K562 (cell line): Measurements from ENCODE around the gene CDC45. TPM values are rescaled to one million over a fixed set of nuclear protein-coding genes. Genes with fewer than 3 reads are reported as not detected.

Experiments
- ATAC-seq: fragments of 200-7000 bp; cut with Tn5 transposase; 3 replicates; pipeline ENCODE4 v1.9.1; 2020; ENCODE audit warnings: moderate library complexity
- BruUV-seq: library from RNA; stranded (reverse); fragments of 400-500 nt; replicated peaks from 2 replicates; lab custom pipeline; 2021; lab: Mats Ljungman, UMichigan
- CTCF ChIA-PET: fragments of 300-600 bp; formaldehyde crosslinking; extraction: SDS; loops from one replicate; lab custom pipeline; 2021; ENCODE audit warnings: low intra/inter-chr PET ratio; lab: Yijun Ruan, JAX
- POLR2A ChIA-PET: fragments of 300-600, 350-650 bp; sonication (Branson Sonifier 250); formaldehyde crosslinking; extraction: SDS; loops from one replicate; lab custom pipeline; 2021; ENCODE audit warnings: antibody characterized with exemption, inconsistent platforms; lab: Yijun Ruan, JAX
- DNase-seq, 4 experiments: peaks; one replicate each; pipeline versions ENCODE4 v3.0.0 to v3.0.0-alpha.2; 2011 to 2018; ENCODE audit warnings: low spot score in 3 of 4, mixed read lengths in 3 of 4; ENCODE audit errors: extremely low read depth in 1 of 4
- FAIRE-seq: peaks from 2 replicates; lab custom pipeline; 2011; peaks lifted over from hg19 to GRCh38; lab: Jason Lieb, UNC
- H2AFZ ChIP-seq: 2 replicates; pipeline ENCODE4 v1.6.0; 2011; ENCODE audit warnings: low read depth, low read length, control low read depth, inconsistent platforms
- H3K27ac ChIP-seq: fragments of 200-600 bp; 3 replicates; pipeline ENCODE4 v1.8.0; 2011; ENCODE audit warnings: low read depth, mild to moderate bottlenecking, control low read depth, inconsistent platforms, low read length, moderate library complexity, mixed read lengths; ENCODE audit errors: extremely low read depth
- H3K27me3 ChIP-seq, 2 experiments: fragments of 300-600 bp in 1 of 2; 2 replicates in 1 of 2; 3 replicates in 1 of 2; pipeline versions ENCODE4 v1.6.0 to v1.8.0; 2011; ENCODE audit warnings: inconsistent platforms in 2 of 2, low read length in 2 of 2, mild to moderate bottlenecking in 1 of 2, mixed read lengths in 1 of 2, moderate library complexity in 1 of 2; ENCODE audit not compliant: control insufficient read depth in 2 of 2, insufficient read depth in 2 of 2
- H3K36me3 ChIP-seq: fragments of 300-600 bp; 3 replicates; pipeline ENCODE4 v1.8.0; 2011; ENCODE audit warnings: mild to moderate bottlenecking, low read length, inconsistent platforms; ENCODE audit not compliant: control insufficient read depth, insufficient read depth
- H3K4me1 ChIP-seq, 2 experiments: fragments of 200-600 bp in 1 of 2; replicated peaks in 1 of 2; 2 replicates in 1 of 2; 3 replicates in 1 of 2; pipeline versions ENCODE4 v1.5.1 to v1.8.0; 2011; ENCODE audit warnings: inconsistent platforms in 2 of 2, low read length in 2 of 2, mild to moderate bottlenecking in 1 of 2, mixed read lengths in 1 of 2, moderate library complexity in 1 of 2; ENCODE audit not compliant: control insufficient read depth in 2 of 2, insufficient read depth in 2 of 2
- H3K4me2 ChIP-seq: 2 replicates; pipeline ENCODE4 v1.6.1; 2011; ENCODE audit warnings: low read length, control low read depth, inconsistent platforms, mixed read lengths; ENCODE audit not compliant: insufficient read depth
- H3K4me3 ChIP-seq: fragments of 200-600 bp; sonication (generic), shearing (Covaris generic); 2 replicates; pipeline ENCODE4 v1.5.1; 2016; ENCODE audit warnings: control low read depth, inconsistent platforms
- H3K79me2 ChIP-seq: fragments of 200-600 bp; 3 replicates; pipeline ENCODE4 v1.8.0; 2011; ENCODE audit warnings: low read length, inconsistent platforms; ENCODE audit not compliant: control insufficient read depth, insufficient read depth
- H3K9ac ChIP-seq, 2 experiments: 2 replicates each; pipeline versions ENCODE4 v1.6.0 to v1.6.1; 2011; ENCODE audit warnings: low read depth in 2 of 2, low read length in 2 of 2, control low read depth in 1 of 2, inconsistent platforms in 1 of 2, mild to moderate bottlenecking in 1 of 2, mixed read lengths in 1 of 2; ENCODE audit not compliant: insufficient read depth in 1 of 2
- H3K9me1 ChIP-seq: one replicate; pipeline ENCODE4 v1.6.0; 2011; ENCODE audit warnings: inconsistent platforms, mild to moderate bottlenecking, low read length, moderate library complexity; ENCODE audit not compliant: control insufficient read depth, insufficient read depth
- H3K9me3 ChIP-seq: replicated peaks from 2 replicates; pipeline ENCODE4 v1.5.1; 2011; ENCODE audit warnings: low read depth, low read length, inconsistent platforms; ENCODE audit not compliant: control insufficient read depth, insufficient read depth
- H4K20me1 ChIP-seq: replicated peaks from 2 replicates; pipeline ENCODE4 v1.6.1; 2011; ENCODE audit warnings: low read length, inconsistent platforms, mixed read lengths; ENCODE audit not compliant: control insufficient read depth, insufficient read depth
- DDX20 ChIP-seq: fragments of 450-650 bp; IDR thresholded peaks from 2 replicates; pipeline ENCODE4 v1.6.1; 2016; ENCODE audit warnings: missing genetic modification characterization, low read depth, mild to moderate bottlenecking, missing compliant biosample characterization, moderate library complexity
- GTF2E2 ChIP-seq: fragments of 200-800 bp; sonication (Bioruptor generic); IDR thresholded peaks from 2 replicates; pipeline ENCODE4 v1.6.1; 2016; ENCODE audit warnings: missing genetic modification characterization, missing compliant biosample characterization
- HOXB6 ChIP-seq: fragments of 250-450 bp; sonication (Bioruptor Pico); IDR thresholded peaks from 2 replicates; pipeline ENCODE4 v1.5.1; 2022; ENCODE audit warnings: mild to moderate bottlenecking, borderline replicate concordance
- KAT8 ChIP-seq: fragments of 450-650 bp; IDR thresholded peaks from 2 replicates; pipeline ENCODE4 v1.6.1; 2016; ENCODE audit warnings: low read depth, mild to moderate bottlenecking
- MYC ChIP-seq, 2 experiments: fragments of 250-450 bp in 1 of 2; sonication (Bioruptor Pico) in 1 of 2; IDR thresholded peaks; 2 replicates each; pipeline versions ENCODE4 v1.5.1 to v1.6.1; 2012 to 2021; ENCODE audit warnings: low read depth in 2 of 2, borderline replicate concordance in 1 of 2, improper control_type of control experiment in 1 of 2, low read length in 1 of 2, mild to moderate bottlenecking in 1 of 2, moderate library complexity in 1 of 2
- MYNN ChIP-seq, 2 experiments: sonication (generic); formaldehyde crosslinking in 1 of 2; IDR thresholded peaks; 2 replicates each; pipeline versions ENCODE4 v1.5.0 to v1.6.1; 2016 to 2020; ENCODE audit warnings: antibody characterized with exemption in 1 of 2, missing genetic modification reagents in 1 of 2
- NFE2 ChIP-seq: IDR thresholded peaks from 2 replicates; pipeline ENCODE4 v1.6.1; 2014; ENCODE audit warnings: antibody characterized with exemption, low read depth
- PTRF ChIP-seq: fragments of 450-650 bp; IDR thresholded peaks from 2 replicates; pipeline ENCODE4 v1.6.1; 2016; ENCODE audit warnings: mild to moderate bottlenecking, missing genetic modification characterization, missing compliant biosample characterization
- RAD51 ChIP-seq: fragments of 450-650 bp; IDR thresholded peaks from 2 replicates; pipeline ENCODE4 v1.7.1; 2016; ENCODE audit warnings: low read depth, mild to moderate bottlenecking, borderline replicate concordance
- SAFB ChIP-seq: fragments of 200-400 bp; formaldehyde crosslinking; IDR thresholded peaks from 2 replicates; pipeline ENCODE4 v1.6.1; 2017; ENCODE audit warnings: low read depth, low read length, borderline replicate concordance
- SMAD1 ChIP-seq: fragments of 150-350 bp; IDR thresholded peaks from 2 replicates; pipeline ENCODE4 v1.6.1; 2014; ENCODE audit warnings: low read length, low read depth; ENCODE audit not compliant: partially characterized antibody
- SRSF1 ChIP-seq: fragments of 200-400 bp; formaldehyde crosslinking; IDR thresholded peaks from 2 replicates; pipeline ENCODE4 v1.6.1; 2017; ENCODE audit warnings: mild to moderate bottlenecking, low read depth, low read length, moderate library complexity
- STAT5B ChIP-seq: fragments of 250-450 bp; sonication (Bioruptor Pico); IDR thresholded peaks from 2 replicates; pipeline ENCODE4 v1.8.0; 2021; ENCODE audit warnings: mild to moderate bottlenecking, inconsistent platforms
- ZNF121 ChIP-seq: sonication (generic); formaldehyde crosslinking; conservative IDR thresholded peaks from 2 replicates; pipeline ENCODE4 v1.8.0; 2022; ENCODE audit warnings: missing genetic modification reagents
- ZNF695 ChIP-seq: fragments of 450-650 bp; formaldehyde crosslinking; IDR thresholded peaks from 2 replicates; pipeline ENCODE4 v1.4.0; 2020; ENCODE audit warnings: mild to moderate bottlenecking, moderate library complexity
- WGBS: fragments of 100-300 bp; shearing (Covaris generic); methylation state at CpG from one replicate; pipeline ENCODE4 v1.1.6; 2016; ENCODE audit warnings: low coverage, mixed read lengths; ENCODE audit not compliant: insufficient coverage; ENCODE audit errors: missing lambda C conversion rate; 5-methylcytosine and 5-hydroxymethylcytosine counted together
- in situ Hi-C: fragments of 300-500 bp; cut with MboI; formaldehyde crosslinking; loops from 4 replicates; pipeline ENCODE4 v1.15.0; 2018; ENCODE audit warnings: inconsistent platforms, mixed read lengths
- intact Hi-C: fragments of 100-400 bp; cut with micrococcal nuclease; formaldehyde crosslinking; loops from 2 replicates; pipeline ENCODE4 v1.14.2; 2022
- polyA plus RNA-seq, 8 experiments: library from polyadenylated mRNA; depleted of rRNA in 4 of 8; stranded (reverse) in 5 of 8; unstranded in 3 of 8; fragments of >200 nt; fragmentation: Nextera tagmentation in 2 of 8; fragmentation: Illumina TruSeq in 1 of 8; extraction: Ambion mirVana in 2 of 8; extraction: Trizol in 1 of 8; gene quantifications; 2 replicates each; pipeline versions ENCODE4 v1.2.1 to v1.2.3, GENCODE V29; 2011 to 2014; ENCODE audit warnings: inconsistent platforms in 1 of 8, missing spikeins in 1 of 8
- total RNA-seq, 7 experiments: library from RNA; depleted of rRNA in 6 of 7; stranded (reverse); fragments of >200 nt in 6 of 7; fragmentation: Illumina TruSeq in 2 of 7; extraction: Trizol in 2 of 7; gene quantifications; 2 replicates each; pipeline versions ENCODE4 v1.2.1 to v1.2.3, GENCODE V29; 2011 to 2021; ENCODE audit warnings: low replicate concordance in 1 of 7
- TF ChIP-seq, protein P1 (sequence below): fragments of 450-650 bp; IDR thresholded peaks from 2 replicates; pipeline ENCODE4 v1.6.1; 2017; ENCODE audit warnings: antibody characterized with exemption, mild to moderate bottlenecking
- TF ChIP-seq, protein P2 (sequence below): fragments of 250-450 bp; sonication (Bioruptor Pico); IDR thresholded peaks from 2 replicates; pipeline ENCODE4 v1.5.0; 2020; ENCODE audit warnings: mild to moderate bottlenecking

The CDC45 gene
- total and polyA plus RNA-seq, 9 of the 15 experiments (the other 6 are each of a cell fraction or from before 2014, with no cell fraction given) = 251 to 580 (median 410) TPM

DNA sequence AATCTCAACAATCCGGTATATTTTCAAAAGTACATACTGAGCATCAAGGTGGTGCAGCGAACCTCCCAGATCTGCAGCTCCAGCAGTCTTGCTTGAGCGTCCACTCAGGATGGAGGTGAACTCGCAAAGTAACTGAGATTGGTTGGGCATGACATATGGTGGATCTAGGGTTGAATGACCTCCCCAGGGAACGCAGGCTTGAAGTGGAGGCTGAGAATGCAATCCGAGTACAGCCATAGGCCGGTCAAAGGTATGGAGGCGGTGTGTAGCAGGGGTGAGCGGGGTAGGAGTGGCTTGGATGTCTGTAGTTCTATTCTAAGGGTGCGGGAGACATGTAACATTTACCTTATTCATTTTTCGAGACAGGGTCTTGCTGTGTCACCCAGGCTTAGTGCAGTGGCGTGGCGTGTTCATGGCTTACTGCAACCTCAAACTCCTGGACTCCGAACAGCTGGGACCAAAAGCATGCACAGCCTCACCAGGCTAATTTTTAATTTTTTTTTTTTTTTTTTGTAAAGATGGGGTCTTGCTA is 31.6 kb upstream of the CDC45 start:
- Histone ChIP-seq H3K36me3 (peaks cover 86% of the 10 kb centered on the region), H3K4me2 (peak overlapping the region; percentile 97), H2AFZ (peak overlapping the region; percentile 94), H3K4me1 (peaks cover 27 to 38% of the 10 kb centered on the region in 2 experiments), H3K9me3 (no peaks in the 10 kb centered on the region), H3K9ac (peak overlapping the region; percentile 89 to 97), H3K79me2 (peaks cover 52% of the 10 kb centered on the region), H3K4me3 (peak overlapping the region; percentile 73), H3K27ac (peak overlapping the region; percentile 86), H4K20me1 (peaks cover 26% of the 10 kb centered on the region), H3K27me3 (no peaks in the 10 kb centered on the region), H3K9me1 (no peaks in the 10 kb centered on the region)
- TSS peak; percentile 74 for BruUV-seq
- ChIA-PET CTCF (interaction anchor here (0.7 kb wide), 1 partner anchor 308 kb away, joined by 4 read pairs; no protein-coding TSS in a partner anchor), POLR2A (interaction anchor here (0.6 to 11.7 kb wide), 15 partner anchors 8 to 337 kb away, joined by 3 to 284 read pairs (median 5); partner anchors contain the start of genes CDC45, HIRA and MRPL40)
- peak; percentile 49 for ATAC-seq
- DNase-seq = peak; percentile 72 to 86 (median 84)
- in situ Hi-C loops (no loop called here), intact Hi-C loops (loop anchor here (10.0 kb wide), 1 partner anchor 177 kb away; no protein-coding TSS in a partner anchor)
- WGBS = 32% methylated on average over 14 of the region's 14 CpGs
- peak; percentile 32 for FAIRE-seq
- peak; percentile 37; the same call in 1 of the 2 replicates for TF ChIP-seq MYNN (IDR thresholded peaks at IDR 0.05)
- TF ChIP-seq MYNN (CRISPR knock-in tag; IDR thresholded peaks at IDR 0.05) = no peak
- TF ChIP-seq DDX20 (tag) = no peak
- no peak for TF ChIP-seq ZNF121 (CRISPR knock-in tag)
- no peak for TF ChIP-seq GTF2E2
- TF ChIP-seq KAT8 = no peak
- TF ChIP-seq, protein P1, sequence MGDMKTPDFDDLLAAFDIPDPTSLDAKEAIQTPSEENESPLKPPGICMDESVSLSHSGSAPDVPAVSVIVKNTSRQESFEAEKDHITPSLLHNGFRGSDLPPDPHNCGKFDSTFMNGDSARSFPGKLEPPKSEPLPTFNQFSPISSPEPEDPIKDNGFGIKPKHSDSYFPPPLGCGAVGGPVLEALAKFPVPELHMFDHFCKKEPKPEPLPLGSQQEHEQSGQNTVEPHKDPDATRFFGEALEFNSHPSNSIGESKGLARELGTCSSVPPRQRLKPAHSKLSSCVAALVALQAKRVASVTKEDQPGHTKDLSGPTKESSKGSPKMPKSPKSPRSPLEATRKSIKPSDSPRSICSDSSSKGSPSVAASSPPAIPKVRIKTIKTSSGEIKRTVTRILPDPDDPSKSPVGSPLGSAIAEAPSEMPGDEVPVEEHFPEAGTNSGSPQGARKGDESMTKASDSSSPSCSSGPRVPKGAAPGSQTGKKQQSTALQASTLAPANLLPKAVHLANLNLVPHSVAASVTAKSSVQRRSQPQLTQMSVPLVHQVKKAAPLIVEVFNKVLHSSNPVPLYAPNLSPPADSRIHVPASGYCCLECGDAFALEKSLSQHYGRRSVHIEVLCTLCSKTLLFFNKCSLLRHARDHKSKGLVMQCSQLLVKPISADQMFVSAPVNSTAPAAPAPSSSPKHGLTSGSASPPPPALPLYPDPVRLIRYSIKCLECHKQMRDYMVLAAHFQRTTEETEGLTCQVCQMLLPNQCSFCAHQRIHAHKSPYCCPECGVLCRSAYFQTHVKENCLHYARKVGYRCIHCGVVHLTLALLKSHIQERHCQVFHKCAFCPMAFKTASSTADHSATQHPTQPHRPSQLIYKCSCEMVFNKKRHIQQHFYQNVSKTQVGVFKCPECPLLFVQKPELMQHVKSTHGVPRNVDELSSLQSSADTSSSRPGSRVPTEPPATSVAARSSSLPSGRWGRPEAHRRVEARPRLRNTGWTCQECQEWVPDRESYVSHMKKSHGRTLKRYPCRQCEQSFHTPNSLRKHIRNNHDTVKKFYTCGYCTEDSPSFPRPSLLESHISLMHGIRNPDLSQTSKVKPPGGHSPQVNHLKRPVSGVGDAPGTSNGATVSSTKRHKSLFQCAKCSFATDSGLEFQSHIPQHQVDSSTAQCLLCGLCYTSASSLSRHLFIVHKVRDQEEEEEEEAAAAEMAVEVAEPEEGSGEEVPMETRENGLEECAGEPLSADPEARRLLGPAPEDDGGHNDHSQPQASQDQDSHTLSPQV = no peak
- no peak for TF ChIP-seq PTRF (tag)
- no peak for TF ChIP-seq SAFB
- TF ChIP-seq SRSF1 = no peak
- TF ChIP-seq, protein P2, sequence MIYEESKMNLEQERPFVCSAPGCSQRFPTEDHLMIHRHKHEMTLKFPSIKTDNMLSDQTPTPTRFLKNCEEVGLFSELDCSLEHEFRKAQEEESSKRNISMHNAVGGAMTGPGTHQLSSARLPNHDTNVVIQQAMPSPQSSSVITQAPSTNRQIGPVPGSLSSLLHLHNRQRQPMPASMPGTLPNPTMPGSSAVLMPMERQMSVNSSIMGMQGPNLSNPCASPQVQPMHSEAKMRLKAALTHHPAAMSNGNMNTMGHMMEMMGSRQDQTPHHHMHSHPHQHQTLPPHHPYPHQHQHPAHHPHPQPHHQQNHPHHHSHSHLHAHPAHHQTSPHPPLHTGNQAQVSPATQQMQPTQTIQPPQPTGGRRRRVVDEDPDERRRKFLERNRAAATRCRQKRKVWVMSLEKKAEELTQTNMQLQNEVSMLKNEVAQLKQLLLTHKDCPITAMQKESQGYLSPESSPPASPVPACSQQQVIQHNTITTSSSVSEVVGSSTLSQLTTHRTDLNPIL (CRISPR knock-in tag) = no peak
- no peak for TF ChIP-seq STAT5B (CRISPR knock-in tag)
- 0 out of 2 replicates have a peak, but pooled peaks have one; percentile 79 for TF ChIP-seq ZNF695 (CRISPR knock-in tag)
- TF ChIP-seq RAD51 = no peak
- no peak for TF ChIP-seq NFE2
- 0 out of 2 replicates have a peak, but pooled peaks have one; percentile 45 for TF ChIP-seq HOXB6 (CRISPR knock-in tag)
- no peak for TF ChIP-seq SMAD1
- no peak for TF ChIP-seq MYC (IDR thresholded peaks at IDR 0.05; ENCODE audit: low read depth, low read length)
- TF ChIP-seq MYC (CRISPR knock-in tag; IDR thresholded peaks at IDR 0.05; ENCODE audit: borderline replicate concordance, low read depth) = peak; percentile 89; the same call in 1 of the 2 replicates
